H1 (cell line): Measurements from ENCODE around the gene C10orf120. TPM values are rescaled to one million over a fixed set of nuclear protein-coding genes. Genes with fewer than 3 reads are reported as not detected.

Source experiments
- CTCF ChIA-PET: fragments of 300-600 bp; sonication (Branson Sonifier 250); formaldehyde crosslinking; loops from one replicate; lab custom pipeline; 2021; ENCODE audit not compliant: partially characterized antibody; lab: Charles Lee
- POLR2A ChIA-PET: fragments of 300-600 bp; sonication (Branson Sonifier 250); formaldehyde crosslinking; loops from one replicate; lab custom pipeline; 2021; ENCODE audit warnings: inconsistent platforms; ENCODE audit not compliant: partially characterized antibody; lab: Charles Lee
- DNase-seq, 2 experiments: peaks; one replicate each; pipeline versions ENCODE4 v3.0.0 to v3.0.0-alpha.2; 2010 to 2022; ENCODE audit warnings: low spot score in 2 of 2, low read depth in 1 of 2, mixed read lengths in 1 of 2
- FAIRE-seq: peaks from 2 replicates; lab custom pipeline; 2011; peaks lifted over from hg19 to GRCh38; lab: Jason Lieb, UNC
- H2AFZ ChIP-seq: 2 replicates; pipeline ENCODE4 v1.8.1; 2012; ENCODE audit warnings: low read length, inconsistent platforms
- H2AK5ac ChIP-seq: 2 replicates; pipeline ENCODE4 v1.6.1; 2013; ENCODE audit warnings: low read depth, low read length
- H2BK120ac ChIP-seq: replicated peaks from 2 replicates; pipeline ENCODE3; 2013; ENCODE audit warnings: low read depth, low read length, inconsistent platforms
- H2BK12ac ChIP-seq: 2 replicates; pipeline ENCODE4 v1.6.1; 2013; ENCODE audit warnings: low read depth, low read length
- H2BK15ac ChIP-seq: 2 replicates; pipeline ENCODE4 v1.6.1; 2013; ENCODE audit warnings: low read length
- H2BK20ac ChIP-seq: 2 replicates; pipeline ENCODE4 v1.6.1; 2013; ENCODE audit warnings: low read length
- H2BK5ac ChIP-seq: 2 replicates; pipeline ENCODE4 v1.6.1; 2013; ENCODE audit warnings: low read depth, low read length
- H3K14ac ChIP-seq: 2 replicates; pipeline ENCODE4 v1.6.1; 2013; ENCODE audit warnings: inconsistent platforms; ENCODE audit not compliant: insufficient read length
- H3K18ac ChIP-seq: 2 replicates; pipeline ENCODE4 v1.6.1; 2013; ENCODE audit warnings: low read length; ENCODE audit errors: extremely low read depth
- H3K23ac ChIP-seq: 2 replicates; pipeline ENCODE4 v1.6.1; 2013; ENCODE audit warnings: inconsistent platforms; ENCODE audit not compliant: insufficient read length
- H3K23me2 ChIP-seq: 2 replicates; pipeline ENCODE4 v1.6.1; 2013; ENCODE audit warnings: low read depth, low read length
- H3K27ac ChIP-seq: 2 replicates; pipeline ENCODE4 v1.6.1; 2011; ENCODE audit warnings: low read depth, low read length, inconsistent platforms
- H3K27me3 ChIP-seq, 4 experiments: replicated peaks in 1 of 4; 1 replicate in 1 of 4; 2 replicates in 3 of 4; pipeline versions ENCODE4 v1.6.1 to v1.8.1; 2011 to 2013; ENCODE audit warnings: low read length in 3 of 4, mild to moderate bottlenecking in 3 of 4, inconsistent platforms in 2 of 4, mixed read lengths in 2 of 4, moderate library complexity in 1 of 4; ENCODE audit not compliant: control insufficient read depth in 3 of 4, insufficient read depth in 3 of 4; ENCODE audit errors: extremely low read depth in 1 of 4
- H3K36me3 ChIP-seq, 4 experiments: 2 replicates each; pipeline versions ENCODE4 v1.6.1 to v1.8.1; 2011 to 2013; ENCODE audit warnings: mild to moderate bottlenecking in 4 of 4, low read length in 3 of 4, moderate library complexity in 2 of 4, control low read depth in 1 of 4, inconsistent platforms in 1 of 4; ENCODE audit not compliant: insufficient read depth in 4 of 4, control insufficient read depth in 2 of 4
- H3K4ac ChIP-seq: replicated peaks from 2 replicates; pipeline ENCODE3; 2013; ENCODE audit warnings: low read length, low read depth, mixed read lengths, inconsistent platforms; ENCODE audit not compliant: insufficient read length
- H3K4me1 ChIP-seq, 4 experiments: replicated peaks in 1 of 4; 1 replicate in 1 of 4; 2 replicates in 3 of 4; pipeline versions ENCODE4 v1.6.1 to v1.8.1; 2011 to 2013; ENCODE audit warnings: low read length in 3 of 4, inconsistent platforms in 2 of 4, mixed read lengths in 1 of 4; ENCODE audit not compliant: insufficient read depth in 4 of 4, control insufficient read depth in 3 of 4
- H3K4me2 ChIP-seq, 2 experiments: 2 replicates each; pipeline versions ENCODE4 v1.6.1 to v1.8.1; 2011 to 2013; ENCODE audit warnings: low read depth in 2 of 2, low read length in 2 of 2, control low read depth in 1 of 2, inconsistent platforms in 1 of 2, mild to moderate bottlenecking in 1 of 2; ENCODE audit not compliant: insufficient read depth in 1 of 2
- H3K4me3 ChIP-seq, 4 experiments: fragments of 200-600, 300-600 bp in 1 of 4; sonication (generic), shearing (Covaris generic), sonication (Bioruptor Twin) in 1 of 4; 2 replicates each; pipeline versions ENCODE4 v1.5.1 to v1.8.1; 2011 to 2016; ENCODE audit warnings: low read length in 4 of 4, low read depth in 3 of 4, control low read depth in 2 of 4, inconsistent platforms in 2 of 4, mild to moderate bottlenecking in 2 of 4, mixed read lengths in 1 of 4, moderate library complexity in 1 of 4; ENCODE audit not compliant: insufficient read depth in 2 of 4; ENCODE audit errors: extremely low read depth in 1 of 4
- H3K56ac ChIP-seq: replicated peaks from 2 replicates; pipeline ENCODE3; 2013; ENCODE audit warnings: low read depth, mild to moderate bottlenecking, mixed read lengths, low read length, inconsistent platforms; ENCODE audit not compliant: insufficient read length
- H3K79me1 ChIP-seq: 2 replicates; pipeline ENCODE4 v1.6.1; 2013; ENCODE audit warnings: low read depth, low read length, control low read depth
- H3K79me2 ChIP-seq, 2 experiments: 2 replicates each; pipeline versions ENCODE4 v1.6.1 to v1.8.1; 2012 to 2013; ENCODE audit warnings: low read length in 2 of 2, mild to moderate bottlenecking in 2 of 2, inconsistent platforms in 1 of 2; ENCODE audit not compliant: insufficient read depth in 2 of 2, control insufficient read depth in 1 of 2
- H3K9ac ChIP-seq, 4 experiments: replicated peaks in 1 of 4; 1 replicate in 1 of 4; 2 replicates in 3 of 4; pipeline versions ENCODE4 v1.6.1 to v1.8.1; 2011 to 2013; ENCODE audit warnings: low read depth in 3 of 4, low read length in 3 of 4, control low read depth in 2 of 4, mild to moderate bottlenecking in 2 of 4, moderate library complexity in 2 of 4, inconsistent platforms in 1 of 4; ENCODE audit errors: extremely low read depth in 1 of 4
- H3K9me3 ChIP-seq, 2 experiments: 2 replicates each; pipeline versions ENCODE4 v1.6.1 to v1.8.1; 2012 to 2013; ENCODE audit warnings: mild to moderate bottlenecking in 2 of 2, moderate library complexity in 2 of 2, control low read depth in 1 of 2, inconsistent platforms in 1 of 2, low read depth in 1 of 2, low read length in 1 of 2, mixed read lengths in 1 of 2; ENCODE audit not compliant: insufficient read depth in 2 of 2
- H4K20me1 ChIP-seq, 2 experiments: replicated peaks in 1 of 2; 2 replicates each; pipeline versions ENCODE3 to v1.8.1; 2011 to 2013; ENCODE audit warnings: inconsistent platforms in 2 of 2, low read length in 2 of 2, mild to moderate bottlenecking in 1 of 2; ENCODE audit not compliant: insufficient read depth in 2 of 2, control insufficient read depth in 1 of 2
- H4K5ac ChIP-seq: 2 replicates; pipeline ENCODE4 v1.6.1; 2013; ENCODE audit warnings: low read length, low read depth, mixed read lengths, inconsistent platforms; ENCODE audit not compliant: insufficient read length
- H4K8ac ChIP-seq: 2 replicates; pipeline ENCODE4 v1.8.0; 2013; ENCODE audit warnings: mild to moderate bottlenecking, moderate library complexity, low read length, inconsistent platforms; ENCODE audit not compliant: insufficient read depth; ENCODE audit errors: extremely low read depth
- H4K91ac ChIP-seq: replicated peaks from 2 replicates; pipeline ENCODE3; 2013; ENCODE audit warnings: low read length, mixed read lengths, inconsistent platforms; ENCODE audit not compliant: insufficient read length
- CHD1 ChIP-seq: IDR thresholded peaks from 2 replicates; pipeline ENCODE4 v1.6.1; 2012; ENCODE audit warnings: low read depth, low read length, improper control_type of control experiment
- GTF2F1 ChIP-seq: IDR thresholded peaks from 2 replicates; pipeline ENCODE4 v1.6.1; 2012; ENCODE audit warnings: low read depth, low read length, improper control_type of control experiment, borderline replicate concordance
- WGBS, 2 experiments: shearing (Covaris generic) in 1 of 2; methylation state at CpG; one replicate each; pipeline versions ENCODE4 v1.1.6 to v1.1.7; 2013 to 2015; ENCODE audit warnings: low lambda C conversion rate in 2 of 2, mixed read lengths in 2 of 2, inconsistent platforms in 1 of 2, low coverage in 1 of 2, missing lambda C conversion rate in 1 of 2; ENCODE audit not compliant: insufficient replicate concordance in 2 of 2, insufficient coverage in 1 of 2, insufficient read length in 1 of 2; ENCODE audit errors: extremely low coverage in 1 of 2, missing lambda C conversion rate in 1 of 2; 5-methylcytosine and 5-hydroxymethylcytosine counted together
- polyA plus RNA-seq, 7 experiments: library from polyadenylated mRNA; depleted of rRNA in 3 of 7; stranded (reverse) in 5 of 7; unstranded in 2 of 7; fragments of >200 nt in 5 of 7; fragments of 200-250 nt in 2 of 7; gene quantifications; 1 replicate in 5 of 7; 2 replicates in 1 of 7; 4 replicates in 1 of 7; pipeline versions ENCODE4 v1.2.1 to v1.2.3, GENCODE V29; 2011 to 2013; ENCODE audit warnings: missing spikeins in 2 of 7, mixed read lengths in 2 of 7
- total RNA-seq: library from RNA; stranded (reverse); fragmentation: NEBNext Ultra II Directional; extraction: Animal tissue kit (Norgen Biotek cat#: 25700); gene quantifications from 2 replicates; pipeline ENCODE4 v1.2.1, GENCODE V29; 2021

The C10orf120 gene
- total and polyA plus RNA-seq, 2 of the 8 experiments (the other 6 are each of a cell fraction or from before 2014, with no cell fraction given) = not detected

- no peaks in the 10 kb centered on the region for H3K79me1 ChIP-seq
- H4K5ac ChIP-seq = no peak overlapping the region
- no peak overlapping the region for H2BK120ac ChIP-seq
- TF ChIP-seq CHD1 (no peak), GTF2F1 (no peak)
- TF ChIP-seq, all 59 proteins: peak for 0
- Histone ChIP-seq H3K56ac (no peak overlapping the region), H3K79me2 (no peaks in the 10 kb centered on the region), H3K9ac (no peak overlapping the region), H3K36me3 (no peaks in the 10 kb centered on the region), H3K23me2 (no peaks in the 10 kb centered on the region), H4K8ac (no peak overlapping the region), H4K20me1 (no peaks in the 10 kb centered on the region), H3K23ac (no peak overlapping the region), H3K27me3 (no peaks in the 10 kb centered on the region), H3K9me3 (no peaks in the 10 kb centered on the region), H3K4ac (no peak overlapping the region), H2BK20ac (no peak overlapping the region), H2BK15ac (no peak overlapping the region), H4K91ac (no peak overlapping the region), H2BK12ac (no peak overlapping the region), H2AFZ (no peak overlapping the region), H3K4me2 (no peak overlapping the region), H3K4me1 (0 out of 7 replicates have a peak, but pooled peaks cover 0 to 2% (median 0%) of the 10 kb centered on the region in 4 experiments), H3K27ac (no peak overlapping the region), H2BK5ac (no peak overlapping the region), H3K4me3 (no peak overlapping the region), H3K14ac (no peak overlapping the region), H3K18ac (no peak overlapping the region), H2AK5ac (no peak overlapping the region)
- DNase-seq (no peak), FAIRE-seq (no peak)
- ChIA-PET CTCF (interaction anchor here (1.1 to 4.0 kb wide), 3 partner anchors 10 to 98 kb away, joined by 3 to 26 read pairs (median 5); no protein-coding TSS in a partner anchor), POLR2A (no interaction called here)
- 98% methylated on average over 5 of the region's 5 CpGs; no CpG with 5 or more reads in 1 of the 2 experiments for WGBS, 2 experiments
These were observed 36.0 kb downstream of the C10orf120 start for GRCh38 chr10:122663516-122664130.
